GM19468 (cell line): ENCODE results near the gene EXOC2.
"Not testable (repeated sequence)": the region's sequence is repeated elsewhere in the genome, so short reads cannot be mapped to it uniquely, and the experiment has no call there.

Source experiments
- ATAC-seq: cut with Tn5 transposase; IDR thresholded peaks from one replicate; pipeline ENCODE4 v1.9.1; 2021; ENCODE audit warnings: mild to moderate bottlenecking, moderate library complexity, moderate number of reproducible peaks; ENCODE audit not compliant: unreplicated experiment; ENCODE audit errors: extremely low read depth

The EXOC2 gene

GRCh38 chr6:710601-711571 lies 17.9 kb upstream of the EXOC2 start:
- no peak for ATAC-seq

- no peak for ATAC-seq
Observed at GRCh38 chr6:709471-710056, 16.6 kb upstream of the EXOC2 start.

GRCh38 chr6:708237-708598 lies 15.3 kb upstream of the EXOC2 start:
- ATAC-seq, result no peak

GRCh38 chr6:707576-708236 lies 14.8 kb upstream of the EXOC2 start:
- no peak for ATAC-seq

GRCh38 chr6:706819-707381 lies 14.0 kb upstream of the EXOC2 start:
- no peak for ATAC-seq

GRCh38 chr6:706146-706545 lies 13.2 kb upstream of the EXOC2 start:
- ATAC-seq, result no peak

- no peak for ATAC-seq
Observed at GRCh38 chr6:705047-705446, 12.1 kb upstream of the EXOC2 start.

- ATAC-seq, result no peak
Observed at GRCh38 chr6:704046-704445, 11.1 kb upstream of the EXOC2 start.

- ATAC-seq, result no peak
Observed at GRCh38 chr6:703552-703951, 10.6 kb upstream of the EXOC2 start.

GRCh38 chr6:701700-702479 lies 9.0 kb upstream of the EXOC2 start:
- ATAC-seq, result no peak

- ATAC-seq, result no peak
Observed at GRCh38 chr6:701215-701614, 8.3 kb upstream of the EXOC2 start.

GRCh38 chr6:700490-700889 lies 7.6 kb upstream of the EXOC2 start:
- no peak for ATAC-seq

- ATAC-seq, result no peak
Observed at GRCh38 chr6:699319-699718, 6.4 kb upstream of the EXOC2 start.

GRCh38 chr6:694431-695126 lies 1.6 kb upstream of the EXOC2 start:
- ATAC-seq, result not testable (repeated sequence)

- no peak for ATAC-seq
Observed at GRCh38 chr6:693723-694009, 727 bp upstream of the EXOC2 start.

GRCh38 chr6:692356-692851 lies 535 bp downstream of the EXOC2 start:
- peak; percentile 43 for ATAC-seq

GRCh38 chr6:689223-689622 lies 3.7 kb downstream of the EXOC2 start:
- ATAC-seq, result no peak

- no peak for ATAC-seq
Observed at GRCh38 chr6:686497-686896, 6.4 kb downstream of the EXOC2 start.

- ATAC-seq, result peak; percentile 56
Observed at GRCh38 chr6:684831-685636, 7.9 kb downstream of the EXOC2 start.
